SH-SY5Y (cell line): ENCODE results near the gene NKG7.

Source experiments
- GATA2 ChIP-seq: IDR thresholded peaks from 2 replicates; pipeline ENCODE4 v1.6.1; 2011; ENCODE audit warnings: mild to moderate bottlenecking, low read depth, low read length
- GATA3 ChIP-seq: IDR thresholded peaks from 2 replicates; pipeline ENCODE4 v1.6.1; 2011; ENCODE audit warnings: low read depth, mild to moderate bottlenecking, low read length, moderate library complexity

NKG7 gene

DNA sequence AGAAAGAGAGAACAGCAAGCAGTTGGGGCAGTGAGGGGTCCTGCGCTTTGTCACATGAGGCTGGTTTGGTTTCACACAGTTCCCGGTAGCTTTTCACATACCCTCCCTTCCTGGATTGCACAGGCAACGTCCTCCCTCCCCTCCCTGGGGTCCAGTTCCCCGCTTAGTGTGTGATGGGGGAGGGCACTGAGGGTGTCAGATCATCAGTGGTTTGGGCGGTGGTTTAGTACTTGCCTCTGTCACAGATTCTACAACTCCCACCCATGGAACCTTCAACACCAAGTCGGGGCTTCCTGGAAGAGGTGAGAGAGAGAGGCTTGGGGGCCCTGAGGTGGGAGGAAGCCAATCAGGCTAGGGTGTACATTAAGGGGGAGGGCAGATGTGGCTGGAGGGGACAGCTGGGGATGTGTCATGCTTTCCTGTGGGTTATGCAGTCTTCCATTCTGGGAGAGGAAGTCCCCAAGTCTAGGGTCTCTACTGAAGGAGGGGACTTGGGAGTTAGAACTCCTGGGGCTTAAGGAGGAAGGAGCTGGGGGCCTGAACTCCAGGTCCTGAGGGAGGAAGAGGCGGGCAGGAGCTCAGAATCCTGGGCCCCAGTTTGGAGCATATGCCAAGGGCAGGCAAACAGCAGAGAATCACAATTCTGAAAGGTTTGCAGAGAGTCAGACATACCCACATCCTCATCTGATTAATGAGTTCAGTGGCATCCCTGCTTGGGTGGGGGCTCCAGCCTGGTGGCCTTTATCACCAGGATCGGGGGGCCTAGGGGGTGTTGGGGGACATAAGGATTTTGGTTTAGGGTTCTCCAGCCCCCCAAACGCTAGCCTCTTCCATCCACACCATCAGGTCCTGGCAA, at the start of gene NKG7:
Gene NKG7, minus strand, starts transcription at position 6 of the 856 bp plus-strand sequence. CDS start 119 bp downstream, outside the sequence.
- TF ChIP-seq GATA3 (no peak), GATA2 (no peak)

DNA sequence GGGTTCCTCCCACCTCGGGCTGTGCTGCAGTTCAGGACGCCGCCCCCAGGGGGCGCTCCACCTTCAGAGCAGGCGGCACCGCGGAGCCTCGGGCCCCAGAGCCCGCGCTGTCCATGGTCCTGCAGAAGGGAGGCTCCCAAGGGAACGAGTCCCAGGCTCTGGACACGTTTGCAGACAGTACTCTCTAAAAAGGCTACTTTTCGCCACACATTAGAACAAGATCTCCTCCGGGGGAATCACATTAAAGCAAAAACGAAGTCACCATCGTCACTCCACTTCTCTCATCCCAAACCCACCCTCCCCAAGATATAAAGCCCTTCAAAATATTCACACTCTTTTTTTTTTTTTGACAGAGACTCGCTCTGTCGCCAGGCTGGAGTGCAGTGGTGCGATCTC, 49.6 kb upstream of the NKG7 start:
- TF ChIP-seq GATA2, result no peak
- no peak for TF ChIP-seq GATA3

DNA sequence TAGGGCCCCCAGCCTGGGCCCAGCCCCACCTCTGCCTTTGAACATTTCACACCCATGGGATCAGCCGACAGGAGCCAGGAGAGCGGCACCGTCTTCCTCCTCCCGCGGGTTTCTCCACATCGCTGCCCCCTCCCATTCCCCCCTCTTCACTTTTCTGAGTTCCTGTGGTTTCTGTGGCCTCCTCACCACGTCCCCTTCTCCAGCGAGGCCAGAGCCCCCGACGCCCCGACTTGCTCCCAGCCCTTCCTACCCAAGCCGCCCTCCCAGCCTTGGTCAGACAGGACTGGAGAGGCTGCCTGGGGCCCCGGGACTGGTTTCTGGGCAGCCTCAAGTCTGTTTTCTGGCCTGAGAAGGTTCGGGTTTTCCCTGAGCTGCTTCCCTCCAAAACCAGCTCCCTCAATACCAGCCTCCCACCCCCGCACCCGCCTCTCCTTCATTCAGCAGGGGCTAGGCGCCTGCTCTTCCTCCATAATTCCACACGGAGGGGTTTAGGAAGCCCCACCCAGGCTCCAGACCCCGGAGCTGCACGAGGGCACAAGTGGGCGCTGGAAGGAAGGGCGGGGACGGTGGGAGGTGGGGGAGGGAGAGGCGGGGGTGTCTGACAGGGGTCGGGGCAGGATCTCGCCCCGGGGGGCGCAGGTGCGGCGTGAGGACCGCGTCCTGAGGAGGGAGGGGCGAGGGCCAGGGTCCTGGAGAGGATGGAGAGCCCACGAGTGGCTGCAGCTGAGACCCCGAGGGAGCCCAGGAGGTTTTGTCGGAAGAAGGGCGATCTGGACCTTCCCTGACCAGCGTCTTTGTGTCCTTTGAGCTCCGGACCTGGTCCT, 49.0 kb upstream of the NKG7 start:
- TF ChIP-seq GATA3, result no peak
- TF ChIP-seq GATA2, result no peak

DNA sequence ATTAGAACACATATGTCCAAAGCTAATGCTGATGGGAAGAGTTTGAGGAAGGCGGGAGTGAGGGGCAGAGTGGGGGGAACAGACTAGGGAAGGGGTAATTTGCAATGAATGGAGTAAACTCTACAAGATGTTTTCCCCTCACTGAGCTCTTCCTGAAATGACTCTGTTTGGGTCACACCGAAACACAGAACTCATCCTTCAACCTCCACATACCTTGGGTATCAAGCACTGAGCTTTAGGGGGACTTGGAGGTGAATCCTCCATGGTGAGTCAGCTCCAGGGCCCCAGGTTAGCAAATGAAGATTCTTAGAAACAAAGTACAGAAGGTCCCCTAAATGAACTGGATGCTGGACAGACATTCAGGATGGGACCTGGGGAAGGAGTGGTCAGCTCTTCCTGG, 46.3 kb upstream of the NKG7 start:
- TF ChIP-seq GATA3 (no peak), GATA2 (no peak)

DNA sequence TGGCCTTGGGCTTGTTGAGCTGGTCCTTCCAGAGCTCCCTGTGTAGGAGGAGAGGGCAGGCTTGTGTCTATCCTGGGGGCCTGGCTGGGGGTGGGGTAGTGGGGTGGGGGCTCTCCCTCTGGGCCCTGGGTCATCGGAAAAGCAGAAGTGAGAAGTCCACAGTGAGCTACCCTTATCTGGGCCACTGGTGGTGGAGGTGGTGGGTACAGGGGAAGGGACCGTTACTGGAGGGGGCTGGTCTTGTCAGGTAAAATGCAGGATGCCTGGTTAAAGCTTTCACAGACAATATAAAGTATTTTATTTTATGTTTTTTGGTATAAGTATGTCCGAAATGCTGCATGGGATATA, 45.3 kb upstream of the NKG7 start:
- no peak for TF ChIP-seq GATA3
- no peak for TF ChIP-seq GATA2

DNA sequence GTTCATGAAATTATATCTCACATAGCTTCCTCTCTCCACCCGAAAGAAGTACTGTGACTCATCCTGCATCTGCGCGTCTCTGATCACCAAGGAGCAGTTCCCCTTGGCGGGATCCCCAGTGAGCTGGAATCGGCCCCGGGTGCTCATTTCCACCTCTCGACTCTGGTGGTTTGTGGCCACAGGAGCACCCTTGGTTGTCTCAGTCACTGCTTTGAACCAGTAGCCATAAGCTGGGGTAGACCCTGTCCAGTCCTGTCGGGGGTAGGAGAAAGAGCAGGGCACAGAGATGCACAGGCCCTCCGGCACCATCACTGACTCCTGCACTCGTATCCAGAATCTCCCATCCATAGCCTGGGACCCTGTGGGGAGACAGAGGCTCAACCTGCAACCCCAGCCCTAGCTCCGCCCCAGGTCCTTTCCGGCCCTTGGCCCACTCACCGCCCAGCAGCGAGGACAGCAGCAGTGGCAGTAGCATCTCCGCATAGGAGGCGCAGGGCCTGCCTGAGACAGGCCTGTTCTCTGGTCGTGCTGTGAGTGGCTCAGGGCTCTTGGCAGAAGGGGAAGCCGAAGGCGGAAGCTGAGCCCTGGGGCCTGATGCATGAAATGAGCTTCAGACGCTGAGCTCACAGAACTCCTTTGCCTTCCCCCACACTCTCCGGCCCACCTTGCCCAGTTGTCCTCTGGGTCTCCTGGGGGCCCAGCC, 44.8 kb upstream of the NKG7 start, which contains the start of gene SIGLEC10:
Gene SIGLEC10, minus strand, starts transcription at position 536 of the 703 bp plus-strand sequence. Its CDS starts 61 bp downstream, at position 475.
- TF ChIP-seq GATA3, result no peak
- TF ChIP-seq GATA2, result no peak

- no peak for TF ChIP-seq GATA3
- no peak for TF ChIP-seq GATA2
These were observed 42.7 kb upstream of the NKG7 start for GRCh38 chr19:51415187-51415586.

GRCh38 chr19:51410950-51411748, 38.7 kb upstream of the NKG7 start:
- TF ChIP-seq GATA3, result no peak
- TF ChIP-seq GATA2, result no peak

GRCh38 chr19:51407511-51408131, 35.2 kb upstream of the NKG7 start:
- TF ChIP-seq GATA2, result no peak
- TF ChIP-seq GATA3, result no peak

DNA sequence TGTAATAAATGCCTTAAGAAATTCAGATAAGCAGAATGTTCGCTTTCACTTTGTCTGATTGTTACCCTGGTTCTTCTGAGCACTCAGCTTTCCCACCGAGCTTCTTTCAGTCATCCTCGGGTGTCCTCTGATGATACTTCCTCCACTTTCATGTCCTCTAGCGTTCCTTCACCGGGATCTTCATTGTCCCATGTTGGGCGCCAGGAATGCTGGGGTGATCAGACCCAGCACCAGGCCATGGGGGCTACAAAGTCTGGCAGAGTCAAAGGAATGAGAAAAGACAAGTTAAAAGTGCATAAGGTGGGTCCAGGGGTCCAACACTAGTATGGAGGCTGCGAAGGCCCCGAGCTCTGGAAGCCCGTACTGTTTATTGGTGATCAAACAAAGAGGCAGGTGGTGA, 29.7 kb upstream of the NKG7 start:
- TF ChIP-seq GATA2 (no peak), GATA3 (no peak)

DNA sequence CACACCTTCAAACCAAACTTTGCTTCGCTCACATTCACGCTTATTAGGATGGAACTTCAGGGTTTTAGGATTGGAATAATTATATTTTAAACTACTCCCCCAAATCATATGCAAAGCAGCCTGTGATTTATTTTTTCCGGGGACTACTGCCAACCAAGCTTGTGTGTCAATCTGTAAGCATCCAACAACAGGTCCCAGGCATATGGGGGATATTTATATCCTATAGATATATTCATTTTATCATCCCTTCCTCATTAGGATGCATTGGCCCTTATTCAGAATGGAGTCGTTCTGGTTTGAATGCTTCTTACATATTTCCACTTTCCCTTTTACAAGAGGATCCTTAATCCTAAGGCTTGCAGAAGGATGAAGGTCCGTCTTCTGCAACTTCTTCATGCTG, 26.8 kb upstream of the NKG7 start:
- no peak for TF ChIP-seq GATA3
- no peak for TF ChIP-seq GATA2

GRCh38 chr19:51398096-51398704, 25.7 kb upstream of the NKG7 start:
- TF ChIP-seq GATA2 (no peak), GATA3 (no peak)
